Activated CD4-positive, alpha-beta memory T cell treated with anti-CD3 and anti-CD28 coated beads, Interleukin-2, amount 10 ng/mL, durations not matched to agents 7 days and 5 days (primary cell): ENCODE measurements around the gene ST3GAL2. TPM values are rescaled to one million over a fixed set of nuclear protein-coding genes. Genes with fewer than 3 reads are reported as not detected.

ENCODE experiments used
- CTCF ChIA-PET: fragments of 350-600 bp; sonication (Branson Sonifier 250); formaldehyde crosslinking; loops from one replicate; lab custom pipeline; 2021; ENCODE audit warnings: antibody characterized with exemption, inconsistent platforms; lab: Charles Lee
- POLR2A ChIA-PET: fragments of 350-600 bp; sonication (Branson Sonifier 250); formaldehyde crosslinking; loops from one replicate; lab custom pipeline; 2021; ENCODE audit warnings: antibody characterized with exemption; lab: Charles Lee
- DNase-seq: peaks from one replicate; pipeline ENCODE4 v3.0.0-alpha.2; 2020
- H3K27ac Mint-ChIP-seq: one replicate; pipeline ENCODE4 v1.8.0; 2021; ENCODE audit warnings: mild to moderate bottlenecking, mixed read lengths
- H3K27me3 Mint-ChIP-seq: one replicate; pipeline ENCODE4 v1.8.0; 2021; ENCODE audit warnings: mixed read lengths
- H3K36me3 Mint-ChIP-seq: one replicate; pipeline ENCODE4 v1.8.0; 2021; ENCODE audit warnings: low read depth, mixed read lengths
- H3K4me1 Mint-ChIP-seq: one replicate; pipeline ENCODE4 v1.8.0; 2021; ENCODE audit warnings: mixed read lengths
- H3K4me3 Mint-ChIP-seq: one replicate; pipeline ENCODE4 v1.8.0; 2021; ENCODE audit warnings: mild to moderate bottlenecking, mixed read lengths
- H3K9me3 Mint-ChIP-seq: one replicate; pipeline ENCODE4 v1.8.0; 2021; ENCODE audit warnings: mixed read lengths
- total RNA-seq, 2 experiments: library from RNA; stranded (reverse); gene quantifications; one replicate each; pipeline ENCODE4 v1.2.3, GENCODE V29; 2021

ST3GAL2 gene
- total RNA-seq, 2 experiments from 2014 or later: 21.6 to 22.7 TPM

GRCh38 chr16:70444249-70445063 is 5.6 kb upstream of the ST3GAL2 start:
- H3K9me3 Mint-ChIP-seq: no peaks in the 10 kb centered on the region
- CTCF ChIA-PET: no interaction called here

GRCh38 chr16:70442344-70442743 is 3.4 kb upstream of the ST3GAL2 start:
- peaks cover 7% of the 10 kb centered on the region for H3K36me3 Mint-ChIP-seq
- ChIA-PET POLR2A (interaction anchor here (0.6 kb wide), 1 partner anchor 15 kb away, joined by 3 read pairs; no protein-coding TSS in a partner anchor), CTCF (interaction anchor here (0.7 kb wide), 1 partner anchor 84 kb away, joined by 3 read pairs; no protein-coding TSS in a partner anchor)
- peaks cover 20% of the 10 kb centered on the region for H3K4me1 Mint-ChIP-seq
- H3K27me3 Mint-ChIP-seq: no peaks in the 10 kb centered on the region
- H3K4me3 Mint-ChIP-seq: no peak overlapping the region
- DNase-seq: no peak
- no peaks in the 10 kb centered on the region for H3K9me3 Mint-ChIP-seq
- no peak overlapping the region for H3K27ac Mint-ChIP-seq

More at GRCh38 chr16:70444249-70445063, 5.6 kb upstream of the ST3GAL2 start:
- no peaks in the 10 kb centered on the region for H3K36me3 Mint-ChIP-seq
- DNase-seq: no peak
- POLR2A ChIA-PET: no interaction called here
- H3K27ac Mint-ChIP-seq: no peak overlapping the region
- H3K4me1 Mint-ChIP-seq: peaks cover 6% of the 10 kb centered on the region
- no peak overlapping the region for H3K4me3 Mint-ChIP-seq
- H3K27me3 Mint-ChIP-seq: peaks cover 5% of the 10 kb centered on the region

- ChIA-PET POLR2A (no interaction called here), CTCF (no interaction called here)
- Mint-ChIP-seq H3K4me3 (no peak overlapping the region), H3K27me3 (no peaks in the 10 kb centered on the region), H3K27ac (no peak overlapping the region), H3K9me3 (no peaks in the 10 kb centered on the region), H3K36me3 (peaks cover 7% of the 10 kb centered on the region), H3K4me1 (peaks cover 29% of the 10 kb centered on the region)
- no peak for DNase-seq
Measured at GRCh38 chr16:70441406-70441990, 2.6 kb upstream of the ST3GAL2 start.

GRCh38 chr16:70440009-70440692 is 1.3 kb upstream of the ST3GAL2 start:
- Mint-ChIP-seq H3K4me3 (peak overlapping the region; percentile 88), H3K27ac (no peak overlapping the region), H3K36me3 (peaks cover 7% of the 10 kb centered on the region), H3K27me3 (no peaks in the 10 kb centered on the region), H3K9me3 (no peaks in the 10 kb centered on the region), H3K4me1 (peaks cover 33% of the 10 kb centered on the region)
- ChIA-PET CTCF (interaction anchor here (1.8 kb wide), 1 partner anchor 59 kb away, joined by 4 read pairs; no protein-coding TSS in a partner anchor), POLR2A (interaction anchor here (0.8 to 3.5 kb wide), 4 partner anchors 13 to 93 kb away, joined by 6 to 27 read pairs (median 17); partner anchors contain the start of genes DDX19A and FCSK)
- DNase-seq: no peak

GRCh38 chr16:70438585-70438968 is 323 bp downstream of the ST3GAL2 start:
- no peaks in the 10 kb centered on the region for H3K27me3 Mint-ChIP-seq
- peak overlapping the region; percentile 62 for H3K27ac Mint-ChIP-seq
- H3K4me1 Mint-ChIP-seq: peaks cover 33% of the 10 kb centered on the region
- ChIA-PET CTCF (interaction anchor here (1.5 to 1.8 kb wide), 2 partner anchors 16 to 57 kb away, joined by 4 to 6 read pairs; partner anchors contain the start of gene FCSK), POLR2A (interaction anchor here (1.3 to 3.5 kb wide), 6 partner anchors 14 to 92 kb away, joined by 3 to 27 read pairs (median 9); partner anchors contain the start of genes DDX19A and FCSK)
- H3K36me3 Mint-ChIP-seq: peaks cover 14% of the 10 kb centered on the region
- peak overlapping the region; percentile 82 for H3K4me3 Mint-ChIP-seq
- no peak for DNase-seq
- H3K9me3 Mint-ChIP-seq: no peaks in the 10 kb centered on the region

GRCh38 chr16:70437582-70438557 is 1.0 kb downstream of the ST3GAL2 start:
- peak; percentile 22 for DNase-seq
- POLR2A ChIA-PET: interaction anchor here (1.3 to 3.5 kb wide), 6 partner anchors 15 to 91 kb away, joined by 3 to 27 read pairs (median 9); partner anchors contain the start of genes DDX19A and FCSK
- peaks cover 14% of the 10 kb centered on the region for H3K36me3 Mint-ChIP-seq

GRCh38 chr16:70437017-70437581 is 1.8 kb downstream of the ST3GAL2 start:
- H3K9me3 Mint-ChIP-seq: no peaks in the 10 kb centered on the region
- ChIA-PET POLR2A (interaction anchor here (3.5 kb wide), 1 partner anchor 56 kb away, joined by 27 read pairs; no protein-coding TSS in a partner anchor), CTCF (interaction anchor here (0.8 to 0.9 kb wide), 2 partner anchors 41 to 90 kb away, joined by 4 read pairs; partner anchors contain the start of gene DDX19A)
- peak overlapping the region; percentile 82 for H3K4me3 Mint-ChIP-seq
- no peaks in the 10 kb centered on the region for H3K27me3 Mint-ChIP-seq
- peaks cover 14% of the 10 kb centered on the region for H3K36me3 Mint-ChIP-seq
- peaks cover 36% of the 10 kb centered on the region for H3K4me1 Mint-ChIP-seq
- DNase-seq: no peak
- no peak overlapping the region for H3K27ac Mint-ChIP-seq

More at GRCh38 chr16:70437582-70438557, 1.0 kb downstream of the ST3GAL2 start:
- CTCF ChIA-PET: interaction anchor here (0.8 to 1.8 kb wide), 4 partner anchors 16 to 91 kb away, joined by 4 to 6 read pairs (median 4); partner anchors contain the start of genes DDX19A and FCSK
- H3K27me3 Mint-ChIP-seq: no peaks in the 10 kb centered on the region
- H3K9me3 Mint-ChIP-seq: no peaks in the 10 kb centered on the region
- peak overlapping the region; percentile 62 for H3K27ac Mint-ChIP-seq
- peak overlapping the region; percentile 82 for H3K4me3 Mint-ChIP-seq
- H3K4me1 Mint-ChIP-seq: peaks cover 36% of the 10 kb centered on the region

- no peaks in the 10 kb centered on the region for H3K9me3 Mint-ChIP-seq
- H3K27ac Mint-ChIP-seq: no peak overlapping the region
- POLR2A ChIA-PET: interaction anchor here (0.8 kb wide), 1 partner anchor 12 kb away, joined by 3 read pairs; no protein-coding TSS in a partner anchor
- DNase-seq: no peak
- H3K4me3 Mint-ChIP-seq: no peak overlapping the region
- peaks cover 51% of the 10 kb centered on the region for H3K4me1 Mint-ChIP-seq
- peaks cover 17% of the 10 kb centered on the region for H3K36me3 Mint-ChIP-seq
- no peaks in the 10 kb centered on the region for H3K27me3 Mint-ChIP-seq
- CTCF ChIA-PET: no interaction called here
Measured at GRCh38 chr16:70434484-70435260, 4.2 kb downstream of the ST3GAL2 start.

- H3K9me3 Mint-ChIP-seq: no peaks in the 10 kb centered on the region
- no peak overlapping the region for H3K4me3 Mint-ChIP-seq
- ChIA-PET CTCF (no interaction called here), POLR2A (interaction anchor here (0.8 kb wide), 1 partner anchor 13 kb away, joined by 3 read pairs; no protein-coding TSS in a partner anchor)
- no peak for DNase-seq
- no peak overlapping the region for H3K27ac Mint-ChIP-seq
- no peaks in the 10 kb centered on the region for H3K27me3 Mint-ChIP-seq
- H3K4me1 Mint-ChIP-seq: peaks cover 51% of the 10 kb centered on the region
- peaks cover 17% of the 10 kb centered on the region for H3K36me3 Mint-ChIP-seq
Measured at GRCh38 chr16:70433458-70434103, 5.3 kb downstream of the ST3GAL2 start.

GRCh38 chr16:70432723-70433457 is 6.0 kb downstream of the ST3GAL2 start:
- CTCF ChIA-PET: no interaction called here
- Mint-ChIP-seq H3K9me3 (no peaks in the 10 kb centered on the region), H3K4me3 (no peak overlapping the region), H3K4me1 (peaks cover 53% of the 10 kb centered on the region), H3K27ac (no peak overlapping the region), H3K36me3 (peaks cover 12% of the 10 kb centered on the region), H3K27me3 (no peaks in the 10 kb centered on the region)
- no peak for DNase-seq
- POLR2A ChIA-PET: interaction anchor here (1.0 kb wide), 2 partner anchors 31 to 52 kb away, joined by 3 to 4 read pairs; no protein-coding TSS in a partner anchor
